ENCODE results near the gene COL21A1.

The COL21A1 gene

GRCh38 chr6:56246881-56247653 is at the start of gene COL21A1:
COL21A1 (minus strand) TSS chr6:56247580; CDS start chr6:56182618, 64,962 bp downstream.
- no peaks in the 10 kb centered on the region for H3K36me3 Mint-ChIP-seq (ENCODE audit: low read depth)
- H3K9me3 Mint-ChIP-seq, result no peaks in the 10 kb centered on the region
- peaks cover 4% of the 10 kb centered on the region for H3K27me3 Mint-ChIP-seq (ENCODE audit: low read depth)
- H3K27ac Mint-ChIP-seq, result peak within 1 kb of the TSS; percentile 85 to 95 (median 90)
- peaks cover 51% of the 10 kb centered on the region for H3K4me1 Mint-ChIP-seq
- H3K4me3 Mint-ChIP-seq, result peak within 1 kb of the TSS; percentile 90 to 97 (median 95)
- TF ChIP-seq, protein P1, sequence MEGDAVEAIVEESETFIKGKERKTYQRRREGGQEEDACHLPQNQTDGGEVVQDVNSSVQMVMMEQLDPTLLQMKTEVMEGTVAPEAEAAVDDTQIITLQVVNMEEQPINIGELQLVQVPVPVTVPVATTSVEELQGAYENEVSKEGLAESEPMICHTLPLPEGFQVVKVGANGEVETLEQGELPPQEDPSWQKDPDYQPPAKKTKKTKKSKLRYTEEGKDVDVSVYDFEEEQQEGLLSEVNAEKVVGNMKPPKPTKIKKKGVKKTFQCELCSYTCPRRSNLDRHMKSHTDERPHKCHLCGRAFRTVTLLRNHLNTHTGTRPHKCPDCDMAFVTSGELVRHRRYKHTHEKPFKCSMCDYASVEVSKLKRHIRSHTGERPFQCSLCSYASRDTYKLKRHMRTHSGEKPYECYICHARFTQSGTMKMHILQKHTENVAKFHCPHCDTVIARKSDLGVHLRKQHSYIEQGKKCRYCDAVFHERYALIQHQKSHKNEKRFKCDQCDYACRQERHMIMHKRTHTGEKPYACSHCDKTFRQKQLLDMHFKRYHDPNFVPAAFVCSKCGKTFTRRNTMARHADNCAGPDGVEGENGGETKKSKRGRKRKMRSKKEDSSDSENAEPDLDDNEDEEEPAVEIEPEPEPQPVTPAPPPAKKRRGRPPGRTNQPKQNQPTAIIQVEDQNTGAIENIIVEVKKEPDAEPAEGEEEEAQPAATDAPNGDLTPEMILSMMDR (IDR thresholded peaks at IDR 0.05; ENCODE audit: unreplicated experiment in 3 of 3), result peak; percentile 30 to 41 (median 33)

GRCh38 chr6:56293781-56294180 is 46.4 kb upstream of the COL21A1 start:
- peaks cover 11% of the 10 kb centered on the region for H3K4me1 Mint-ChIP-seq
- H3K9me3 Mint-ChIP-seq, result peaks cover 7% of the 10 kb centered on the region
- TF ChIP-seq, protein P1 (IDR thresholded peaks at IDR 0.05; ENCODE audit: unreplicated experiment in 3 of 3), result no peak
- no peak overlapping the region for H3K27ac Mint-ChIP-seq
- no peak overlapping the region for H3K4me3 Mint-ChIP-seq
- H3K27me3 Mint-ChIP-seq (ENCODE audit: low read depth), result peaks cover 3% of the 10 kb centered on the region
- no peaks in the 10 kb centered on the region for H3K36me3 Mint-ChIP-seq (ENCODE audit: low read depth)

- H3K27ac Mint-ChIP-seq, result peak overlapping the region in 2 of 3 experiments; percentile 83 to 84
- H3K36me3 Mint-ChIP-seq (ENCODE audit: low read depth), result no peaks in the 10 kb centered on the region
- H3K9me3 Mint-ChIP-seq, result peaks cover 7% of the 10 kb centered on the region
- peak overlapping the region in 1 of 3 experiments; percentile 26 for H3K4me3 Mint-ChIP-seq
- H3K4me1 Mint-ChIP-seq, result peaks cover 11% of the 10 kb centered on the region
- TF ChIP-seq, protein P1 (IDR thresholded peaks at IDR 0.05; ENCODE audit: unreplicated experiment in 3 of 3), result peak; percentile 58 to 81 (median 64)
- H3K27me3 Mint-ChIP-seq (ENCODE audit: low read depth), result peaks cover 3% of the 10 kb centered on the region
Observed at GRCh38 chr6:56292505-56293181, 45.3 kb upstream of the COL21A1 start.

DNA sequence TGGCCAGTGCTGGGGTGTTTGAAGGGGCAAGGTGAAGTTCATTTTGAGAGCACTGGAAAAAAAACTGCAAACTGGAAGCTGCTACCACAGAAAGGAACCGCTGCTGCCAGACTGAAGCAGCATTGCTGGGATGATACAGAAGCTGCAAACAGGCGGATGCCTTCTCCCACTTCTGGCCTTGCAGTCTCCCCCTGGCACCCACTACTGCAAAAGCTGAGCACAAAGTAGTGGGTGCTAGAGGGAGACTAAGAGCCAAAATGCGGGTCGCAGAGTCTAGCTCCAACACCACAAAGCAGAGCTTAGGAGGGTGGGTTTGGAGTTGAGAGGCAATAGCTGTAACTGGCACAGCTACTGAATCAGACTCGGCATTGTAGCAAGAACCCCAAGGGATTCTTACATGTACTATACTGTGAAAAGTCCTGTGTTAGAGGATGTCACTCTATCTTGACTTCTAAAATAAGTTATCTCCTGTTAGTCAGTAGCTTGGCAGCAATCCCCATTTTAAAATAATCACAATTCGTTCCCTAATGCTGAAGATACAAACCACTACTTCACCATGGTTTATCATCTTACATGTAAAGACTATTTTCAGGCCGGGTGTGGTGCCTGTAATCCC is 44.0 kb upstream of the COL21A1 start:
- Mint-ChIP-seq H3K36me3 (ENCODE audit: low read depth) (no peaks in the 10 kb centered on the region), H3K4me3 (no peak overlapping the region), H3K9me3 (peaks cover 7% of the 10 kb centered on the region), H3K4me1 (peaks cover 11% of the 10 kb centered on the region), H3K27me3 (ENCODE audit: low read depth) (peaks cover 3% of the 10 kb centered on the region), H3K27ac (no peak overlapping the region)
- TF ChIP-seq, protein P1 (IDR thresholded peaks at IDR 0.05; ENCODE audit: unreplicated experiment in 3 of 3), result no peak

DNA sequence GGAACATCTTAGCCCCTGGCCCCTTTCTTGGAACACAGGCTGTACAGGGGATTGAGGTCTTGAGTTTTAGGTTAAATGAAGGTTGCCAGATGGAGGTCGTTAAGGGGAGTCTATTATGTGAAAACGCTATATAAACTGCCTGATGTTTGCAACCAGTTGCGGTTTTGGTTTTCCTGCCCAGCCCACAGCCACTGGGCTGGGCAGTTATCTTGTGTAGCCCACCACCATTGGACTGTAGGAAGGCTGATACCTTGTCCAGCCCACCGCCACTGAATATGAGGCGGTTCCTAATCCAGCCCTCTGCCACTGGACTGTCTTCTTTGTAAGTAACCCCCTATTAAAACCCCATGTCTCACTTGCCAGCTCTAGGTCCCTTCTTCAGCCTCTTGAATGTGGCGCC is 42.3 kb upstream of the COL21A1 start:
- Mint-ChIP-seq H3K36me3 (ENCODE audit: low read depth) (no peaks in the 10 kb centered on the region), H3K27ac (no peak overlapping the region), H3K27me3 (ENCODE audit: low read depth) (peaks cover 3% of the 10 kb centered on the region), H3K4me3 (no peak overlapping the region), H3K9me3 (peaks cover 2% of the 10 kb centered on the region), H3K4me1 (peaks cover 11% of the 10 kb centered on the region)
- TF ChIP-seq, protein P1 (IDR thresholded peaks at IDR 0.05; ENCODE audit: unreplicated experiment in 3 of 3), result no peak

Measured in nephron (organoid).